Neural cell (in vitro differentiated cells): ENCODE results near the gene IFNLR1. TPM values are rescaled to one million over a fixed set of nuclear protein-coding genes. Genes with fewer than 3 reads are reported as not detected.

Source experiments
- H2AFZ ChIP-seq: fragments of 200-600, 300-800 bp; sonication (generic), shearing (Covaris generic); 2 replicates; pipeline ENCODE4 v1.6.0; 2014; ENCODE audit warnings: low read depth, mild to moderate bottlenecking, antibody characterized with exemption, low read length, moderate library complexity
- H3F3A ChIP-seq: fragments of 200-600 bp; shearing (Covaris generic); 2 replicates; pipeline ENCODE4 v1.6.1; 2016; ENCODE audit warnings: mild to moderate bottlenecking, moderate library complexity, mixed read lengths, antibody characterized with exemption, low read length; ENCODE audit not compliant: insufficient read depth, poor library complexity, severe bottlenecking
- H3K27ac ChIP-seq: fragments of 200-600, 300-800 bp; sonication (generic), shearing (Covaris generic); 2 replicates; pipeline ENCODE4 v1.5.1; 2014; ENCODE audit warnings: mild to moderate bottlenecking, low read length, moderate library complexity
- H3K27me3 ChIP-seq: fragments of 300-800, 200-600 bp; sonication (generic), shearing (Covaris generic); 2 replicates; pipeline ENCODE4 v1.6.0; 2014; ENCODE audit warnings: mild to moderate bottlenecking, low read depth, low read length, moderate library complexity; ENCODE audit not compliant: insufficient read depth
- H3K36me3 ChIP-seq: fragments of 300-800, 200-600 bp; sonication (generic), shearing (Covaris generic); 2 replicates; pipeline ENCODE4 v1.5.1; 2014; ENCODE audit warnings: mild to moderate bottlenecking, antibody characterized with exemption, low read length, moderate library complexity; ENCODE audit not compliant: insufficient read depth
- H3K4me2 ChIP-seq: fragments of 300-800, 200-600 bp; sonication (generic), shearing (Covaris generic); 2 replicates; pipeline ENCODE4 v1.6.0; 2014; ENCODE audit warnings: mild to moderate bottlenecking, low read length
- H3K4me3 ChIP-seq: fragments of 300-800, 200-600 bp; sonication (generic), shearing (Covaris generic); 2 replicates; pipeline ENCODE4 v1.5.1; 2014; ENCODE audit warnings: mild to moderate bottlenecking, low read length, moderate library complexity
- H3K79me2 ChIP-seq: fragments of 200-600 bp; shearing (Covaris generic); replicated peaks from 2 replicates; pipeline ENCODE4 v1.6.0; 2014; ENCODE audit warnings: mild to moderate bottlenecking, low read length, moderate library complexity; ENCODE audit not compliant: insufficient read depth
- H3K9ac ChIP-seq: fragments of 300-800, 200-600 bp; sonication (generic), shearing (Covaris generic); 2 replicates; pipeline ENCODE4 v1.6.1; 2016; ENCODE audit warnings: mild to moderate bottlenecking, low read length, mixed read lengths
- H3K9me2 ChIP-seq: fragments of 200-600 bp; shearing (Covaris generic); 2 replicates; pipeline ENCODE4 v1.6.1; 2016; ENCODE audit warnings: mild to moderate bottlenecking, low read length, mixed read lengths; ENCODE audit not compliant: insufficient read depth
- H3K9me3 ChIP-seq: fragments of 200-600, 300-800 bp; sonication (generic), shearing (Covaris generic); 2 replicates; pipeline ENCODE4 v1.6.1; 2016; ENCODE audit warnings: mild to moderate bottlenecking, mixed run types, low read length, moderate library complexity, mixed read lengths
- H4K20me1 ChIP-seq: fragments of 200-600 bp; shearing (Covaris generic); 2 replicates; pipeline ENCODE4 v1.6.1; 2016; ENCODE audit warnings: mild to moderate bottlenecking, mixed run types; ENCODE audit not compliant: insufficient read depth
- EP300 ChIP-seq: fragments of 450-650 bp; conservative IDR thresholded peaks from 2 replicates; pipeline ENCODE4 v1.6.1; 2014; ENCODE audit warnings: antibody characterized with exemption, mild to moderate bottlenecking, moderate library complexity; ENCODE audit not compliant: poor library complexity, severe bottlenecking
- EZH2 ChIP-seq: fragments of 200-600, 300-800 bp; shearing (Covaris generic), sonication (generic); IDR thresholded peaks from 2 replicates; pipeline ENCODE4 v1.6.1; 2014; ENCODE audit warnings: antibody characterized with exemption, low read length, borderline replicate concordance, mild to moderate bottlenecking; ENCODE audit not compliant: insufficient read depth, poor library complexity, severe bottlenecking
- MXI1 ChIP-seq: fragments of 450-650 bp; conservative IDR thresholded peaks from 2 replicates; pipeline ENCODE4 v1.6.1; 2014; ENCODE audit warnings: antibody characterized with exemption, mild to moderate bottlenecking; ENCODE audit not compliant: poor library complexity, severe bottlenecking
- POLR2AphosphoS5 ChIP-seq: IDR thresholded peaks from 2 replicates; pipeline ENCODE4 v1.6.1; 2012
- RAD21 ChIP-seq: fragments of 450-650 bp; conservative IDR thresholded peaks from 2 replicates; pipeline ENCODE4 v1.6.1; 2014; ENCODE audit warnings: antibody characterized with exemption, mild to moderate bottlenecking, moderate library complexity
- SMC3 ChIP-seq: fragments of 450-650 bp; conservative IDR thresholded peaks from 2 replicates; pipeline ENCODE4 v1.6.1; 2014; ENCODE audit warnings: antibody characterized with exemption, mild to moderate bottlenecking, moderate library complexity; ENCODE audit not compliant: poor library complexity
- TAF1 ChIP-seq: IDR thresholded peaks from 2 replicates; pipeline ENCODE4 v1.6.1; 2012; ENCODE audit warnings: low read depth
- polyA plus RNA-seq: library from polyadenylated mRNA; depleted of rRNA; stranded (reverse); fragments of >200 nt; gene quantifications from 2 replicates; pipeline ENCODE4 v1.2.3, GENCODE V29; 2014
- TF ChIP-seq, protein P1 (sequence below): IDR thresholded peaks from 2 replicates; pipeline ENCODE4 v1.6.1; 2012; ENCODE audit warnings: borderline replicate concordance
- TF ChIP-seq, protein P2 (sequence below): fragments of 450-650 bp; IDR thresholded peaks from 2 replicates; pipeline ENCODE4 v1.5.1; 2014; ENCODE audit warnings: antibody characterized with exemption, mild to moderate bottlenecking, moderate library complexity; ENCODE audit not compliant: poor library complexity, severe bottlenecking

The IFNLR1 gene
- polyA plus RNA-seq, 1 donor from 2014 or later: 0.32 TPM

DNA sequence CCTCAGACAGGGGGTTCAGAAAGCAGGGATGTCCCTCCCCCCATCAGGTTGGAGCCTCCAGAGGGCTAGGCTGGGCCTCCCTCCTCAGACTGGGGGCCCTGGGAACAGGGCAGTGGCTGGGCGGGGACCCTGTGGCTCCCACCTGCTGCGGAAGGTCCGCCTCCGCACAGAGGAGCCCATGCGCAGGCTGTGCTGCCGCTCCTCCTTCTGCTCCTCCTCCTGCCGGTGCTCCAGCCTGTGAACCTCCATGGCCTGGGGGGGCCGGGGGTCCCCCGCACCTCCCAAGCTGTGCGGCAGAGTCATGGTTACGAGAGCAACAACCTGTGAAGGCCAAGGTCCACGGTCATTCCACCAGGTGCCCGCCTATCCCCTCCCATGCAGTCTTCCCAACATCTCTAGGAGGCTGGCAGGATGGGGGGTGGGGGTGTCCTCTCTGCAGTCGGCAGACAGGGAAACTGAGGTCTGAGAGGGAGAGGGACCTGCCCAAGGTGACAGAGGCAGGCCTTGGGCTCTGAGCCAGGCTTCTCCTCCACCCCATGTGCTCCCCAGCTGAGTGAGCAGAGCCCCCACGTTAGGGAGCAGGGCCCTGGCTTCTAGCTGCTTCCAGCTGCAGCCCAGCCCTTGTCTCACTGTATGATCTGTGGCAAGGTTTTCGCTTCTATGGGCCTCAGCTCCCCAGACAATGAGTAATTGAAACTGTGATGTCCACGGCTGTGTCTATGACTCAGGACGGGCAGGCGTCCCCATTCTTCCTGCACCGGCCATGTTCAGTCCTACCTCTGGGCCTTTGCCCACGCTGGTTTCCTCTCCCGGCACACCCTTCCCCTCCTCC is 78.5 kb downstream of the IFNLR1 start:
- no peaks in the 10 kb centered on the region for H3K36me3 ChIP-seq
- no peaks in the 10 kb centered on the region for H3K27me3 ChIP-seq
- no peaks in the 10 kb centered on the region for H4K20me1 ChIP-seq
- H2AFZ ChIP-seq: no peak overlapping the region
- TF ChIP-seq RAD21 (no peak), POLR2AphosphoS5 (no peak), MXI1 (no peak), TAF1 (no peak), SMC3 (no peak), EZH2 (no peak), EP300 (no peak)
- TF ChIP-seq, protein P1, sequence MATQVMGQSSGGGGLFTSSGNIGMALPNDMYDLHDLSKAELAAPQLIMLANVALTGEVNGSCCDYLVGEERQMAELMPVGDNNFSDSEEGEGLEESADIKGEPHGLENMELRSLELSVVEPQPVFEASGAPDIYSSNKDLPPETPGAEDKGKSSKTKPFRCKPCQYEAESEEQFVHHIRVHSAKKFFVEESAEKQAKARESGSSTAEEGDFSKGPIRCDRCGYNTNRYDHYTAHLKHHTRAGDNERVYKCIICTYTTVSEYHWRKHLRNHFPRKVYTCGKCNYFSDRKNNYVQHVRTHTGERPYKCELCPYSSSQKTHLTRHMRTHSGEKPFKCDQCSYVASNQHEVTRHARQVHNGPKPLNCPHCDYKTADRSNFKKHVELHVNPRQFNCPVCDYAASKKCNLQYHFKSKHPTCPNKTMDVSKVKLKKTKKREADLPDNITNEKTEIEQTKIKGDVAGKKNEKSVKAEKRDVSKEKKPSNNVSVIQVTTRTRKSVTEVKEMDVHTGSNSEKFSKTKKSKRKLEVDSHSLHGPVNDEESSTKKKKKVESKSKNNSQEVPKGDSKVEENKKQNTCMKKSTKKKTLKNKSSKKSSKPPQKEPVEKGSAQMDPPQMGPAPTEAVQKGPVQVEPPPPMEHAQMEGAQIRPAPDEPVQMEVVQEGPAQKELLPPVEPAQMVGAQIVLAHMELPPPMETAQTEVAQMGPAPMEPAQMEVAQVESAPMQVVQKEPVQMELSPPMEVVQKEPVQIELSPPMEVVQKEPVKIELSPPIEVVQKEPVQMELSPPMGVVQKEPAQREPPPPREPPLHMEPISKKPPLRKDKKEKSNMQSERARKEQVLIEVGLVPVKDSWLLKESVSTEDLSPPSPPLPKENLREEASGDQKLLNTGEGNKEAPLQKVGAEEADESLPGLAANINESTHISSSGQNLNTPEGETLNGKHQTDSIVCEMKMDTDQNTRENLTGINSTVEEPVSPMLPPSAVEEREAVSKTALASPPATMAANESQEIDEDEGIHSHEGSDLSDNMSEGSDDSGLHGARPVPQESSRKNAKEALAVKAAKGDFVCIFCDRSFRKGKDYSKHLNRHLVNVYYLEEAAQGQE: no peak
- TF ChIP-seq, protein P2, sequence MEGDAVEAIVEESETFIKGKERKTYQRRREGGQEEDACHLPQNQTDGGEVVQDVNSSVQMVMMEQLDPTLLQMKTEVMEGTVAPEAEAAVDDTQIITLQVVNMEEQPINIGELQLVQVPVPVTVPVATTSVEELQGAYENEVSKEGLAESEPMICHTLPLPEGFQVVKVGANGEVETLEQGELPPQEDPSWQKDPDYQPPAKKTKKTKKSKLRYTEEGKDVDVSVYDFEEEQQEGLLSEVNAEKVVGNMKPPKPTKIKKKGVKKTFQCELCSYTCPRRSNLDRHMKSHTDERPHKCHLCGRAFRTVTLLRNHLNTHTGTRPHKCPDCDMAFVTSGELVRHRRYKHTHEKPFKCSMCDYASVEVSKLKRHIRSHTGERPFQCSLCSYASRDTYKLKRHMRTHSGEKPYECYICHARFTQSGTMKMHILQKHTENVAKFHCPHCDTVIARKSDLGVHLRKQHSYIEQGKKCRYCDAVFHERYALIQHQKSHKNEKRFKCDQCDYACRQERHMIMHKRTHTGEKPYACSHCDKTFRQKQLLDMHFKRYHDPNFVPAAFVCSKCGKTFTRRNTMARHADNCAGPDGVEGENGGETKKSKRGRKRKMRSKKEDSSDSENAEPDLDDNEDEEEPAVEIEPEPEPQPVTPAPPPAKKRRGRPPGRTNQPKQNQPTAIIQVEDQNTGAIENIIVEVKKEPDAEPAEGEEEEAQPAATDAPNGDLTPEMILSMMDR: no peak
- no peak overlapping the region for H3K9ac ChIP-seq
- no peak overlapping the region for H3K27ac ChIP-seq
- no peak overlapping the region for H3K4me2 ChIP-seq
- H3K79me2 ChIP-seq: no peaks in the 10 kb centered on the region
- H3K9me3 ChIP-seq: no peaks in the 10 kb centered on the region
- no peaks in the 10 kb centered on the region for H3K9me2 ChIP-seq
- H3K4me3 ChIP-seq: no peak overlapping the region
- no peaks in the 10 kb centered on the region for H3F3A ChIP-seq

DNA sequence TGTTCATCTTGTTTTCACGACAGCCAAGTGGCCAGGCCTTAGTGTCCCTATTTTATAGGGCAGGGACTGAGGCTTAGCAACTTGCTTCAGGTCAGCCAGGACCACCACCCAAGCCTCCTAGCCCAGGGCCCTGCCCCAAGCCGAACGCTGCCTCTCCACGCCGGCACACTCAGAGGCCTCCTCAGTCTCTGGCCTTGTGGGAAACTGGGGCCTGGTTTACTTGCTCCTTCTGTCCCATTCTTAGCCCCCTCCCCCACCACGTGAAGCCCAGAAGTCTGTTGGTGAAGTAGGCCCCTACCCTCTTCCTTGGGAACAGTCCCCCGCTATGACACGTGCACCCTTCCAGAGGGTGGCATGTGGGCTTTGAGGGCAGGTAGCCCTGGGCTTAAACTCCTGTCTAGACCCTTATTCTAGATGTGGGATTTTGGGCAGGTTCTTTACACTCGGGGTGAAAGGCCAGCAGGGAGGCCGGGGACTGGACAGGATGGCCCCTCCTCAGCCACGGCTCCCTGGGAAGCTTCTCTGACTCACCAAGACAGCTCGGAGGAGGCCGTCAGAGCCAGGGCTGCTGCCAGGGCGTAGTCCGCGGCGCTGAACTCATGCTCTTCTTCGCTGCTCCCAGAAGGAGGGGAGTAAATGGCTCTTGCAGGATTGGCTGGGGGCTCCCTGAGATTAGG is 79.5 kb downstream of the IFNLR1 start:
- H3K4me2 ChIP-seq: no peak overlapping the region
- no peak overlapping the region for H3K4me3 ChIP-seq
- TF ChIP-seq SMC3: no peak
- no peak for TF ChIP-seq RAD21
- TF ChIP-seq POLR2AphosphoS5: no peak
- no peak for TF ChIP-seq MXI1
- TF ChIP-seq, protein P2: no peak
- TF ChIP-seq, protein P1: no peak
- TF ChIP-seq EZH2: no peak
- no peak for TF ChIP-seq TAF1
- no peak for TF ChIP-seq EP300
- H3K27ac ChIP-seq: no peak overlapping the region
- no peak overlapping the region for H3K9ac ChIP-seq
- H3K9me3 ChIP-seq: no peaks in the 10 kb centered on the region
- no peaks in the 10 kb centered on the region for H3K79me2 ChIP-seq
- no peak overlapping the region for H2AFZ ChIP-seq
- H4K20me1 ChIP-seq: no peaks in the 10 kb centered on the region
- H3K27me3 ChIP-seq: no peaks in the 10 kb centered on the region
- H3K36me3 ChIP-seq: no peaks in the 10 kb centered on the region
- no peaks in the 10 kb centered on the region for H3K9me2 ChIP-seq
- no peaks in the 10 kb centered on the region for H3F3A ChIP-seq
